ENCODE data around the gene SNAPC5.
"Not testable (repeated sequence)": the region's sequence is repeated elsewhere in the genome, so short reads cannot be mapped to it uniquely, and the experiment has no call there.

SNAPC5 gene

GRCh38 chr15:66497502-66498455, at the start of gene SNAPC5:
Gene SNAPC5, minus strand, starts transcription at chr15:66497762. Its CDS starts 31 bp downstream, at chr15:66497731.
- DNase-seq (ENCODE audit: low read depth): peak; percentile 99

- DNase-seq (ENCODE audit: low read depth): no peak
These were observed 47.7 kb upstream of the SNAPC5 start for GRCh38 chr15:66545255-66545654.

- no peak for DNase-seq (ENCODE audit: low read depth)
These were observed 45.3 kb upstream of the SNAPC5 start for GRCh38 chr15:66542896-66543295.

- DNase-seq (ENCODE audit: low read depth): no peak
These were observed 37.5 kb upstream of the SNAPC5 start for GRCh38 chr15:66535056-66535455.

- no peak for DNase-seq (ENCODE audit: low read depth)
These were observed 27.3 kb upstream of the SNAPC5 start for GRCh38 chr15:66524838-66525237.

GRCh38 chr15:66523926-66524325, 26.4 kb upstream of the SNAPC5 start:
- DNase-seq (ENCODE audit: low read depth): no peak

GRCh38 chr15:66515901-66516322, 18.4 kb upstream of the SNAPC5 start:
- no peak for DNase-seq (ENCODE audit: low read depth)

- DNase-seq (ENCODE audit: low read depth): no peak
These were observed 17.0 kb upstream of the SNAPC5 start for GRCh38 chr15:66514586-66514985.

- DNase-seq (ENCODE audit: low read depth): no peak
These were observed 10.8 kb upstream of the SNAPC5 start for GRCh38 chr15:66508293-66508883.

- no peak for DNase-seq (ENCODE audit: low read depth)
These were observed 8.3 kb upstream of the SNAPC5 start for GRCh38 chr15:66505818-66506217.

- no peak for DNase-seq (ENCODE audit: low read depth)
These were observed 7.9 kb upstream of the SNAPC5 start for GRCh38 chr15:66505430-66505811.

GRCh38 chr15:66504563-66505429, 7.2 kb upstream of the SNAPC5 start, which contains the start of the genes RPL4 and ZWILCH:
Gene RPL4, minus strand, starts transcription at chr15:66504855. Its CDS starts 65 bp downstream, at chr15:66504790.
Gene ZWILCH, plus strand, starts transcription at chr15:66505326. Its CDS starts 13 bp downstream, at chr15:66505339.
- DNase-seq (ENCODE audit: low read depth): peak; percentile 71

- no peak for DNase-seq (ENCODE audit: low read depth)
These were observed 6.4 kb upstream of the SNAPC5 start for GRCh38 chr15:66503780-66504562.

GRCh38 chr15:66503041-66503648, 5.6 kb upstream of the SNAPC5 start:
- DNase-seq (ENCODE audit: low read depth): not testable (repeated sequence)

GRCh38 chr15:66502491-66502890, 4.9 kb upstream of the SNAPC5 start:
- no peak for DNase-seq (ENCODE audit: low read depth)

GRCh38 chr15:66500346-66500745, 2.8 kb upstream of the SNAPC5 start:
- not testable (repeated sequence) for DNase-seq (ENCODE audit: low read depth)

GRCh38 chr15:66498501-66499386, 1.2 kb upstream of the SNAPC5 start:
- DNase-seq (ENCODE audit: low read depth): no peak

GRCh38 chr15:66496951-66497501, 536 bp downstream of the SNAPC5 start:
- no peak for DNase-seq (ENCODE audit: low read depth)

GRCh38 chr15:66494262-66494661, 3.3 kb downstream of the SNAPC5 start:
- no peak for DNase-seq (ENCODE audit: low read depth)

Measured in activated gamma-delta T cell treated with anti-CD3 and anti-CD28 coated beads, Interleukin-2, amount 50 U/mL, for 16 hours (primary cell).